HEK293 (cell line): ENCODE measurements around the gene REEP6.
A peak's percentile ranks its signal among the peaks of the same experiment; 100 is the strongest.

Experiments
- GLIS1 ChIP-seq: fragments of 450-650 bp; formaldehyde crosslinking; IDR thresholded peaks from 2 replicates; pipeline ENCODE4 v1.5.1; 2016; ENCODE audit warnings: missing biosample characterization, missing genetic modification characterization
- KLF1 ChIP-seq: fragments of 450-650 bp; formaldehyde crosslinking; IDR thresholded peaks from 2 replicates; pipeline ENCODE4 v1.5.1; 2016; ENCODE audit warnings: missing biosample characterization, missing genetic modification characterization
- MEIS1 ChIP-seq: sonication (generic); formaldehyde crosslinking; IDR thresholded peaks from 2 replicates; pipeline ENCODE4 v1.8.1; 2022; ENCODE audit warnings: missing genetic modification reagents, mild to moderate bottlenecking, borderline replicate concordance
- ZBTB21 ChIP-seq: fragments of 450-650 bp; formaldehyde crosslinking; IDR thresholded peaks from 2 replicates; pipeline ENCODE4 v1.5.1; 2017; ENCODE audit warnings: missing biosample characterization, missing genetic modification characterization
- ZEB2 ChIP-seq: fragments of 450-650 bp; formaldehyde crosslinking; IDR thresholded peaks from 2 replicates; pipeline ENCODE4 v1.5.1; 2016; ENCODE audit warnings: missing biosample characterization, missing genetic modification characterization
- ZNF19 ChIP-seq: fragments of 450-650 bp; formaldehyde crosslinking; IDR thresholded peaks from 2 replicates; pipeline ENCODE4; 2016; ENCODE audit warnings: missing biosample characterization, missing genetic modification characterization, low read depth
- ZNF202 ChIP-seq: fragments of 450-650 bp; formaldehyde crosslinking; IDR thresholded peaks from 2 replicates; pipeline ENCODE4 v1.5.1; 2016; ENCODE audit warnings: missing biosample characterization, missing genetic modification characterization, borderline replicate concordance
- ZNF23 ChIP-seq: fragments of 450-650 bp; formaldehyde crosslinking; IDR thresholded peaks from 2 replicates; pipeline ENCODE4 v1.5.1; 2016; ENCODE audit warnings: missing biosample characterization, missing genetic modification characterization, borderline replicate concordance
- ZNF335 ChIP-seq: fragments of 450-650 bp; formaldehyde crosslinking; conservative IDR thresholded peaks from 2 replicates; pipeline ENCODE4 v1.5.1; 2016; ENCODE audit warnings: missing biosample characterization, missing genetic modification characterization
- ZNF830 ChIP-seq: fragments of 450-650 bp; IDR thresholded peaks from 2 replicates; pipeline ENCODE4 v1.5.0; 2018; ENCODE audit warnings: missing biosample characterization, missing genetic modification characterization, low read depth, mild to moderate bottlenecking, moderate library complexity
- ZNF843 ChIP-seq: fragments of 450-650 bp; formaldehyde crosslinking; IDR thresholded peaks from 2 replicates; pipeline ENCODE4 v1.5.1; 2016; ENCODE audit warnings: missing biosample characterization, missing genetic modification characterization
- ZSCAN23 ChIP-seq: fragments of 450-650 bp; formaldehyde crosslinking; IDR thresholded peaks from 2 replicates; pipeline ENCODE4 v1.5.1; 2016; ENCODE audit warnings: missing biosample characterization, missing genetic modification characterization
- TF ChIP-seq, protein P1 (sequence below): fragments of 450-650 bp; formaldehyde crosslinking; IDR thresholded peaks from 2 replicates; pipeline ENCODE4 v1.5.1; 2017; ENCODE audit warnings: missing biosample characterization, mild to moderate bottlenecking, missing genetic modification characterization, moderate library complexity
- TF ChIP-seq, protein P2 (sequence below): fragments of 450-650 bp; formaldehyde crosslinking; IDR thresholded peaks from 2 replicates; pipeline ENCODE4 v1.5.1; 2017; ENCODE audit warnings: missing biosample characterization, missing genetic modification characterization
- TF ChIP-seq, protein P3 (sequence below): fragments of 450-650 bp; formaldehyde crosslinking; IDR thresholded peaks from 2 replicates; pipeline ENCODE4 v1.5.1; 2016; ENCODE audit warnings: missing biosample characterization, missing genetic modification characterization, borderline replicate concordance
- TF ChIP-seq, protein P4 (sequence below): fragments of 450-650 bp; formaldehyde crosslinking; IDR thresholded peaks from 2 replicates; pipeline ENCODE4 v1.5.1; 2017; ENCODE audit warnings: missing biosample characterization, missing genetic modification characterization
- TF ChIP-seq, protein P5 (sequence below): fragments of 450-650 bp; formaldehyde crosslinking; IDR thresholded peaks from 2 replicates; pipeline ENCODE4 v1.5.1; 2016; ENCODE audit warnings: missing biosample characterization, missing genetic modification characterization
- TF ChIP-seq, protein P6 (sequence below): sonication (generic); formaldehyde crosslinking; IDR thresholded peaks from 2 replicates; pipeline ENCODE4 v1.8.1; 2022; ENCODE audit warnings: mild to moderate bottlenecking, moderate library complexity, missing genetic modification reagents
- TF ChIP-seq, protein P7 (sequence below): fragments of 450-650 bp; formaldehyde crosslinking; IDR thresholded peaks from 2 replicates; pipeline ENCODE4 v1.5.1; 2016; ENCODE audit warnings: missing biosample characterization, missing genetic modification characterization
- TF ChIP-seq, protein P8 (sequence below): fragments of 450-650 bp; formaldehyde crosslinking; IDR thresholded peaks from 2 replicates; pipeline ENCODE4; 2016; ENCODE audit warnings: missing biosample characterization, missing genetic modification characterization

The REEP6 gene

DNA sequence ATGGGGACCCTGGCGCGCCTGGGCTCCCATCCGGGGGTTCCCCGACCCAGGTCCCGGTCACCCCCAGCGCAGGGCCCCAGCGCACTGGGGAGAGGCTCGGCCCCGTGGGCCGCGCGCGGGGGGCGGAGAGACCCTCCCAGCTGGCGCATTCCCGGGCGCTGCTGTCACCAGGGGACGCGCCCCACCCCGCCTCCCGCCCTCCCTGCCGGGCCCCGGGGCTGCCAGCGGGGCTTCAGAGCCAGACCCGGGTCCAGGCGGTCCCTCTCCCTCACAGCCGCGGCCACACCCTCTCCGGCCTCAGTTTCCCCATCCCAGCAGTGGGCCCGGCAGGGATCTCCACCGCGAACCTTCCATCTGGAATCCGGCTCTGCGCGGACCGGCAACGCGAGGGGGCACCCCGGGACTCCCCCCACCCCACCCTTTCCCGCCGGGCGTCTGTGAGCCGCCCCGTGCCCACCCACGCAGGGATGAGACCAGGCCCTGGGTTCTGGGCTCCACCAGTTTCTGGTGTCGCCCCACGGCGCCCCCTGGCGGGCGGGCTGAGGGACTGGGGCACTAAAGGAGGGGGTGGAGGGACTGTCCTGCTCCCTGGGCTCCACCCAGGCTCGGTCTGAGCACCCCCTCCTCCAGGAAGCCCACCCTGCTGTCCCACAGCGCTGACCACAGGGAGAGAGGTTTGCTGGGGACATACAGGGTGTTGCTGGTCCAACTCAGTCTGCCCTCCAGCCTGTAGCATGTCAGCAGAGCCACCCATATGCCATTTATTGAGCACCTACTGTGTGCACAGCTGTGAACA lies 22.7 kb downstream of the REEP6 start (continued):
- TF ChIP-seq, protein P1, sequence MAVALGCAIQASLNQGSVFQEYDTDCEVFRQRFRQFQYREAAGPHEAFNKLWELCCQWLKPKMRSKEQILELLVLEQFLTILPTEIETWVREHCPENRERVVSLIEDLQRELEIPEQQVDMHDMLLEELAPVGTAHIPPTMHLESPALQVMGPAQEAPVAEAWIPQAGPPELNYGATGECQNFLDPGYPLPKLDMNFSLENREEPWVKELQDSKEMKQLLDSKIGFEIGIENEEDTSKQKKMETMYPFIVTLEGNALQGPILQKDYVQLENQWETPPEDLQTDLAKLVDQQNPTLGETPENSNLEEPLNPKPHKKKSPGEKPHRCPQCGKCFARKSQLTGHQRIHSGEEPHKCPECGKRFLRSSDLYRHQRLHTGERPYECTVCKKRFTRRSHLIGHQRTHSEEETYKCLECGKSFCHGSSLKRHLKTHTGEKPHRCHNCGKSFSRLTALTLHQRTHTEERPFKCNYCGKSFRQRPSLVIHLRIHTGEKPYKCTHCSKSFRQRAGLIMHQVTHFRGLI (tag by site-specific recombination), result no peak
- TF ChIP-seq, protein P2, sequence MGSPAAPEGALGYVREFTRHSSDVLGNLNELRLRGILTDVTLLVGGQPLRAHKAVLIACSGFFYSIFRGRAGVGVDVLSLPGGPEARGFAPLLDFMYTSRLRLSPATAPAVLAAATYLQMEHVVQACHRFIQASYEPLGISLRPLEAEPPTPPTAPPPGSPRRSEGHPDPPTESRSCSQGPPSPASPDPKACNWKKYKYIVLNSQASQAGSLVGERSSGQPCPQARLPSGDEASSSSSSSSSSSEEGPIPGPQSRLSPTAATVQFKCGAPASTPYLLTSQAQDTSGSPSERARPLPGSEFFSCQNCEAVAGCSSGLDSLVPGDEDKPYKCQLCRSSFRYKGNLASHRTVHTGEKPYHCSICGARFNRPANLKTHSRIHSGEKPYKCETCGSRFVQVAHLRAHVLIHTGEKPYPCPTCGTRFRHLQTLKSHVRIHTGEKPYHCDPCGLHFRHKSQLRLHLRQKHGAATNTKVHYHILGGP (tag by site-specific recombination), result no peak
- peak; percentile 90 for TF ChIP-seq ZNF335 (tag by site-specific recombination)
- TF ChIP-seq, protein P3, sequence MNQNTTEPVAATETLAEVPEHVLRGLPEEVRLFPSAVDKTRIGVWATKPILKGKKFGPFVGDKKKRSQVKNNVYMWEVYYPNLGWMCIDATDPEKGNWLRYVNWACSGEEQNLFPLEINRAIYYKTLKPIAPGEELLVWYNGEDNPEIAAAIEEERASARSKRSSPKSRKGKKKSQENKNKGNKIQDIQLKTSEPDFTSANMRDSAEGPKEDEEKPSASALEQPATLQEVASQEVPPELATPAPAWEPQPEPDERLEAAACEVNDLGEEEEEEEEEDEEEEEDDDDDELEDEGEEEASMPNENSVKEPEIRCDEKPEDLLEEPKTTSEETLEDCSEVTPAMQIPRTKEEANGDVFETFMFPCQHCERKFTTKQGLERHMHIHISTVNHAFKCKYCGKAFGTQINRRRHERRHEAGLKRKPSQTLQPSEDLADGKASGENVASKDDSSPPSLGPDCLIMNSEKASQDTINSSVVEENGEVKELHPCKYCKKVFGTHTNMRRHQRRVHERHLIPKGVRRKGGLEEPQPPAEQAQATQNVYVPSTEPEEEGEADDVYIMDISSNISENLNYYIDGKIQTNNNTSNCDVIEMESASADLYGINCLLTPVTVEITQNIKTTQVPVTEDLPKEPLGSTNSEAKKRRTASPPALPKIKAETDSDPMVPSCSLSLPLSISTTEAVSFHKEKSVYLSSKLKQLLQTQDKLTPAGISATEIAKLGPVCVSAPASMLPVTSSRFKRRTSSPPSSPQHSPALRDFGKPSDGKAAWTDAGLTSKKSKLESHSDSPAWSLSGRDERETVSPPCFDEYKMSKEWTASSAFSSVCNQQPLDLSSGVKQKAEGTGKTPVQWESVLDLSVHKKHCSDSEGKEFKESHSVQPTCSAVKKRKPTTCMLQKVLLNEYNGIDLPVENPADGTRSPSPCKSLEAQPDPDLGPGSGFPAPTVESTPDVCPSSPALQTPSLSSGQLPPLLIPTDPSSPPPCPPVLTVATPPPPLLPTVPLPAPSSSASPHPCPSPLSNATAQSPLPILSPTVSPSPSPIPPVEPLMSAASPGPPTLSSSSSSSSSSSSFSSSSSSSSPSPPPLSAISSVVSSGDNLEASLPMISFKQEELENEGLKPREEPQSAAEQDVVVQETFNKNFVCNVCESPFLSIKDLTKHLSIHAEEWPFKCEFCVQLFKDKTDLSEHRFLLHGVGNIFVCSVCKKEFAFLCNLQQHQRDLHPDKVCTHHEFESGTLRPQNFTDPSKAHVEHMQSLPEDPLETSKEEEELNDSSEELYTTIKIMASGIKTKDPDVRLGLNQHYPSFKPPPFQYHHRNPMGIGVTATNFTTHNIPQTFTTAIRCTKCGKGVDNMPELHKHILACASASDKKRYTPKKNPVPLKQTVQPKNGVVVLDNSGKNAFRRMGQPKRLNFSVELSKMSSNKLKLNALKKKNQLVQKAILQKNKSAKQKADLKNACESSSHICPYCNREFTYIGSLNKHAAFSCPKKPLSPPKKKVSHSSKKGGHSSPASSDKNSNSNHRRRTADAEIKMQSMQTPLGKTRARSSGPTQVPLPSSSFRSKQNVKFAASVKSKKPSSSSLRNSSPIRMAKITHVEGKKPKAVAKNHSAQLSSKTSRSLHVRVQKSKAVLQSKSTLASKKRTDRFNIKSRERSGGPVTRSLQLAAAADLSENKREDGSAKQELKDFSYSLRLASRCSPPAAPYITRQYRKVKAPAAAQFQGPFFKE (tag by site-specific recombination), result no peak
- peak; percentile 95 for TF ChIP-seq GLIS1
- no peak for TF ChIP-seq ZNF23 (tag by site-specific recombination)
- peak; percentile 31; the same call in 1 of the 2 replicates for TF ChIP-seq ZEB2 (tag by site-specific recombination)
- TF ChIP-seq ZBTB21 (tag by site-specific recombination), result no peak
- TF ChIP-seq, protein P4, sequence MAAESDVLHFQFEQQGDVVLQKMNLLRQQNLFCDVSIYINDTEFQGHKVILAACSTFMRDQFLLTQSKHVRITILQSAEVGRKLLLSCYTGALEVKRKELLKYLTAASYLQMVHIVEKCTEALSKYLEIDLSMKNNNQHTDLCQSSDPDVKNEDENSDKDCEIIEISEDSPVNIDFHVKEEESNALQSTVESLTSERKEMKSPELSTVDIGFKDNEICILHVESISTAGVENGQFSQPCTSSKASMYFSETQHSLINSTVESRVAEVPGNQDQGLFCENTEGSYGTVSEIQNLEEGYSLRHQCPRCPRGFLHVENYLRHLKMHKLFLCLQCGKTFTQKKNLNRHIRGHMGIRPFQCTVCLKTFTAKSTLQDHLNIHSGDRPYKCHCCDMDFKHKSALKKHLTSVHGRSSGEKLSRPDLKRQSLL (tag by site-specific recombination), result no peak
- TF ChIP-seq KLF1 (tag by site-specific recombination), result peak; percentile 85
- TF ChIP-seq ZNF202, result no peak
- TF ChIP-seq, protein P5, sequence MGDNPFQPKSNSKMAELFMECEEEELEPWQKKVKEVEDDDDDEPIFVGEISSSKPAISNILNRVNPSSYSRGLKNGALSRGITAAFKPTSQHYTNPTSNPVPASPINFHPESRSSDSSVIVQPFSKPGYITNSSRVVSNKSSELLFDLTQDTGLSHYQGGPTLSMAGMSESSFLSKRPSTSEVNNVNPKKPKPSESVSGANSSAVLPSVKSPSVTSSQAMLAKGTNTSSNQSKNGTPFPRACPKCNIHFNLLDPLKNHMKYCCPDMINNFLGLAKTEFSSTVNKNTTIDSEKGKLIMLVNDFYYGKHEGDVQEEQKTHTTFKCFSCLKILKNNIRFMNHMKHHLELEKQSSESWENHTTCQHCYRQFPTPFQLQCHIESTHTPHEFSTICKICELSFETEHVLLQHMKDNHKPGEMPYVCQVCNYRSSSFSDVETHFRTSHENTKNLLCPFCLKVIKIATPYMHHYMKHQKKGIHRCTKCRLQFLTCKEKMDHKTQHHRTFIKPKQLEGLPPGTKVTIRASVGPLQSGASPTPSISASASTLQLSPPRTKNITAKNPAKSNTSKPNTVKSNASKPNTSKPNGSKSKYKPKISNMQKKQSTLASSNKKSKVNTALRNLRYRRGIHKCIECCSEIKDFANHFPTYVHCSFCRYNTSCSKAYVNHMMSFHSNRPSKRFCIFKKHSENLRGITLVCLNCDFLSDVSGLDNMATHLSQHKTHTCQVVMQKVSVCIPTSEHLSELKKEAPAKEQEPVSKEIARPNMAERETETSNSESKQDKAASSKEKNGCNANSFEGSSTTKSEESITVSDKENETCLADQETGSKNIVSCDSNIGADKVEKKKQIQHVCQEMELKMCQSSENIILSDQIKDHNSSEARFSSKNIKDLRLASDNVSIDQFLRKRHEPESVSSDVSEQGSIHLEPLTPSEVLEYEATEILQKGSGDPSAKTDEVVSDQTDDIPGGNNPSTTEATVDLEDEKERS (tag by site-specific recombination), result no peak
- TF ChIP-seq ZSCAN23 (tag by site-specific recombination), result 0 out of 2 replicates have a peak, but pooled peaks have one; percentile 11
- TF ChIP-seq MEIS1 (CRISPR knock-in tag), result no peak
- TF ChIP-seq, protein P6, sequence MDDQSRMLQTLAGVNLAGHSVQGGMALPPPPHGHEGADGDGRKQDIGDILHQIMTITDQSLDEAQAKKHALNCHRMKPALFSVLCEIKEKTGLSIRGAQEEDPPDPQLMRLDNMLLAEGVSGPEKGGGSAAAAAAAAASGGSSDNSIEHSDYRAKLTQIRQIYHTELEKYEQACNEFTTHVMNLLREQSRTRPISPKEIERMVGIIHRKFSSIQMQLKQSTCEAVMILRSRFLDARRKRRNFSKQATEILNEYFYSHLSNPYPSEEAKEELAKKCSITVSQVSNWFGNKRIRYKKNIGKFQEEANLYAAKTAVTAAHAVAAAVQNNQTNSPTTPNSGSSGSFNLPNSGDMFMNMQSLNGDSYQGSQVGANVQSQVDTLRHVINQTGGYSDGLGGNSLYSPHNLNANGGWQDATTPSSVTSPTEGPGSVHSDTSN (CRISPR knock-in tag), result no peak
- TF ChIP-seq, protein P7, sequence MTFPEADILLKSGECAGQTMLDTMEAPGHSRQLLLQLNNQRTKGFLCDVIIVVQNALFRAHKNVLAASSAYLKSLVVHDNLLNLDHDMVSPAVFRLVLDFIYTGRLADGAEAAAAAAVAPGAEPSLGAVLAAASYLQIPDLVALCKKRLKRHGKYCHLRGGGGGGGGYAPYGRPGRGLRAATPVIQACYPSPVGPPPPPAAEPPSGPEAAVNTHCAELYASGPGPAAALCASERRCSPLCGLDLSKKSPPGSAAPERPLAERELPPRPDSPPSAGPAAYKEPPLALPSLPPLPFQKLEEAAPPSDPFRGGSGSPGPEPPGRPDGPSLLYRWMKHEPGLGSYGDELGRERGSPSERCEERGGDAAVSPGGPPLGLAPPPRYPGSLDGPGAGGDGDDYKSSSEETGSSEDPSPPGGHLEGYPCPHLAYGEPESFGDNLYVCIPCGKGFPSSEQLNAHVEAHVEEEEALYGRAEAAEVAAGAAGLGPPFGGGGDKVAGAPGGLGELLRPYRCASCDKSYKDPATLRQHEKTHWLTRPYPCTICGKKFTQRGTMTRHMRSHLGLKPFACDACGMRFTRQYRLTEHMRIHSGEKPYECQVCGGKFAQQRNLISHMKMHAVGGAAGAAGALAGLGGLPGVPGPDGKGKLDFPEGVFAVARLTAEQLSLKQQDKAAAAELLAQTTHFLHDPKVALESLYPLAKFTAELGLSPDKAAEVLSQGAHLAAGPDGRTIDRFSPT (tag by site-specific recombination), result no peak
- no peak for TF ChIP-seq ZNF830 (tag by site-specific recombination)
- TF ChIP-seq, protein P8, sequence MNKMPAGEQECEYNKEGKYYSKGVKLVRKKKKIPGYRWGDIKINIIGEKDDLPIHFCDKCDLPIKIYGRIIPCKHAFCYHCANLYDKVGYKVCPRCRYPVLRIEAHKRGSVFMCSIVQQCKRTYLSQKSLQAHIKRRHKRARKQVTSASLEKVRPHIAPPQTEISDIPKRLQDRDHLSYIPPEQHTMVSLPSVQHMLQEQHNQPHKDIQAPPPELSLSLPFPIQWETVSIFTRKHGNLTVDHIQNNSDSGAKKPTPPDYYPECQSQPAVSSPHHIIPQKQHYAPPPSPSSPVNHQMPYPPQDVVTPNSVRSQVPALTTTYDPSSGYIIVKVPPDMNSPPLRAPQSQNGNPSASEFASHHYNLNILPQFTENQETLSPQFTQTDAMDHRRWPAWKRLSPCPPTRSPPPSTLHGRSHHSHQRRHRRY (tag by site-specific recombination), result no peak
- no peak for TF ChIP-seq ZNF19 (tag by site-specific recombination)
- TF ChIP-seq ZNF843 (tag by site-specific recombination), result 0 out of 2 replicates have a peak, but pooled peaks have one; percentile 19
